Stimulated activated CD8-positive, alpha-beta memory T cell treated with anti-CD3 and anti-CD28 coated beads, Interleukin-15, amount 100 ng/mL, for 4 hours (primary cell): Measurements from ENCODE around the gene TMEM242.
"Not testable (repeated sequence)": the region's sequence is repeated elsewhere in the genome, so short reads cannot be mapped to it uniquely, and the experiment has no call there.

ENCODE experiments used
- DNase-seq, 2 donors: peaks; one replicate each; pipeline ENCODE4 v3.0.0-alpha.2; 2020; ENCODE audit warnings: low read depth in 2 of 2

TMEM242 gene

GRCh38 chr6:157323966-157324300 is 614 bp upstream of the TMEM242 start:
- peak in 1 of 2 donors; percentile 15 for DNase-seq

- no peak for DNase-seq
Measured at GRCh38 chr6:157322792-157323254, 496 bp downstream of the TMEM242 start.

GRCh38 chr6:157316871-157317814 is 6.2 kb downstream of the TMEM242 start:
- DNase-seq = no peak

GRCh38 chr6:157314705-157315321 is 8.5 kb downstream of the TMEM242 start:
- no peak for DNase-seq

- no peak for DNase-seq
Measured at GRCh38 chr6:157313531-157314467, 9.5 kb downstream of the TMEM242 start.

- DNase-seq = no peak
Measured at GRCh38 chr6:157312757-157313156, 10.6 kb downstream of the TMEM242 start.

GRCh38 chr6:157310693-157311092 is 12.6 kb downstream of the TMEM242 start:
- DNase-seq = not testable (repeated sequence)

GRCh38 chr6:157307661-157308060 is 15.7 kb downstream of the TMEM242 start:
- no peak for DNase-seq

- no peak for DNase-seq
Measured at GRCh38 chr6:157305670-157306653, 17.4 kb downstream of the TMEM242 start.

GRCh38 chr6:157304899-157305663 is 18.2 kb downstream of the TMEM242 start:
- DNase-seq = no peak

- no peak for DNase-seq
Measured at GRCh38 chr6:157302736-157303135, 20.6 kb downstream of the TMEM242 start.

- no peak for DNase-seq
Measured at GRCh38 chr6:157300436-157300835, 22.9 kb downstream of the TMEM242 start.

GRCh38 chr6:157300006-157300405 is 23.3 kb downstream of the TMEM242 start:
- no peak for DNase-seq

GRCh38 chr6:157298216-157298724 is 25.0 kb downstream of the TMEM242 start:
- DNase-seq = no peak

GRCh38 chr6:157294654-157295053 is 28.7 kb downstream of the TMEM242 start:
- no peak for DNase-seq

GRCh38 chr6:157293780-157294179 is 29.5 kb downstream of the TMEM242 start:
- no peak for DNase-seq

- no peak for DNase-seq
Measured at GRCh38 chr6:157292202-157292601, 31.1 kb downstream of the TMEM242 start.

GRCh38 chr6:157291356-157291755 is 32.0 kb downstream of the TMEM242 start:
- DNase-seq = no peak

- no peak for DNase-seq
Measured at GRCh38 chr6:157290797-157291196, 32.5 kb downstream of the TMEM242 start.

- DNase-seq = no peak
Measured at GRCh38 chr6:157289764-157290163, 33.6 kb downstream of the TMEM242 start.
